Stimulated activated CD4-positive, alpha-beta T cell treated with anti-CD3 and anti-CD28 coated beads, Interleukin-2, amount 100 ng/mL, for 4 hours (primary cell): ENCODE results near the gene SCGB1C2.

Source experiments
- DNase-seq: peaks from one replicate; pipeline ENCODE4 v3.0.0-alpha.2; 2020; ENCODE audit warnings: low read depth

Gene SCGB1C2

GRCh38 chr17:172401-172800 lies 35.0 kb downstream of the SCGB1C2 start:
- DNase-seq: no peak

DNA sequence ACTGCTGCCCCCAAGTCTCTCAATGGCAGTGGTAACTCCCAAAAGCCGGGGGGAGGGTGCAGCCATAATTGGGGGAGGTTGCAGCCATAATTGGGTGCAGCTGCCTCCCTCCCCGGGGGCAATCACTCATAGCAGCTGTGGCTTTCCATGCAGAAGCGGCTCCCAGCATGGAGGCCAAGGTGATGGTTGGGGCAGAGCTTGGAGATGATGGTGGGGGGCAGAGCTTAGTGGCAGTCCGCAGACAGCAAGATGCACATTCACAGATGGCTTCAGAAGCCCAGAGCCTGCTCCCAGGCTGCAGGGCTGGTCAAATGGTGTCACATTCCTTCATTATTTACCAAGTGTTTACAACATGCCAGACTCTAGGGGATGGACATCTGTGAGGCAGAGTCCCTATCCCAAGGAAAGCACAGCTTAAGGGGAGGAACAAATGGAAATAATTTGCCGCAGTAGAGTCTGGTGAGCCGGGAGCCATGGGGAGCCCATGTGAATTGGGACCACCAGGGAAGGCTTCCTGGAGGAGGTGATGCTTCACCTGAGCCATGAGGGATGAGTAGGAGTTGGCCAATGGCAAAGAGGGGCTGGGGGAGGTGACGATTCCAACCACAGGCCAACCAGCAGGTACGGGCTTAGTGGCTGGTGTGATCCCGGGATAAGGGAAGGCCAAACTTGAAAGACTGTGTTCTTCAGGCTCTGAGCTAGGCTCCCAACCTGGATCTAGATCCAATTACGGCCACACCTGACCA lies 36.0 kb downstream of the SCGB1C2 start:
- DNase-seq: no peak

DNA sequence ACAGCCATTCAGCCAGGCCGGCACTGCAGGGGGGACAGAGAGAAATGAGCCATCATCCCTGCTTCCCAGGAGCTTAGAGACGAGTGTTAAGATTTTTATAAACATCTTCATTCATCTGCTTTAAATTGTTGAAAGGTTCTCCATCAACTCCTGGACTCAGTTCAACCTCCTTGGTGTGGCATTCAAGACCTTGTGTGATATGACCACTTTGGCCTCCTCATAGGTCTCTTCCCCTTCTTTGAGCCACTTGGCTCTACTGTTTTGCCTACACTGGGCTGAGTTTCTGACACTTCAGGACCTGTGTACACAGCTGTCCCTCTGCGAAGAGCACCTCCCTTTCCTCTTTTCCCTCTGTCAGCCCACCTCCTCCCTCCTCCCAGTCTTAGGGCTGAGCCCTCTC lies 39.8 kb downstream of the SCGB1C2 start:
- no peak for DNase-seq

DNA sequence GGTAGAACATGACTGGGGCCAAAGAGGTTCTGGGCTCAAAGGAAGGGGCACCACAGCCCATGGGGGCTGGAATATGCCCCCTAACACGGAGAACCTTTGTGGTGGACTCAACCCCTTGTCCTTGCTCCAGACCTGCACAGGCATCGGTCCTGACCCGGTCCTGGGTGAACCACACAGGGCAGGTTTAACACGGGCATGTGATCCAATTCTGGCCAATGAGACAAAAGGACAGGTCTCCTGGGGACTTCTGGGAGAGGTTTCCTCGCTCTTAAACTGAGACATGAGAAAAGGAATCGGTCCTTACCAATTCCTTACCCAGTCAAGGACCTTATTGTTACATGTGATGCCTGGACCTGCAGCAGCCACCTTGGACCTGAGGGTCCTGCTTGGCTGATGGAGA lies 40.4 kb downstream of the SCGB1C2 start:
- DNase-seq: no peak

DNA sequence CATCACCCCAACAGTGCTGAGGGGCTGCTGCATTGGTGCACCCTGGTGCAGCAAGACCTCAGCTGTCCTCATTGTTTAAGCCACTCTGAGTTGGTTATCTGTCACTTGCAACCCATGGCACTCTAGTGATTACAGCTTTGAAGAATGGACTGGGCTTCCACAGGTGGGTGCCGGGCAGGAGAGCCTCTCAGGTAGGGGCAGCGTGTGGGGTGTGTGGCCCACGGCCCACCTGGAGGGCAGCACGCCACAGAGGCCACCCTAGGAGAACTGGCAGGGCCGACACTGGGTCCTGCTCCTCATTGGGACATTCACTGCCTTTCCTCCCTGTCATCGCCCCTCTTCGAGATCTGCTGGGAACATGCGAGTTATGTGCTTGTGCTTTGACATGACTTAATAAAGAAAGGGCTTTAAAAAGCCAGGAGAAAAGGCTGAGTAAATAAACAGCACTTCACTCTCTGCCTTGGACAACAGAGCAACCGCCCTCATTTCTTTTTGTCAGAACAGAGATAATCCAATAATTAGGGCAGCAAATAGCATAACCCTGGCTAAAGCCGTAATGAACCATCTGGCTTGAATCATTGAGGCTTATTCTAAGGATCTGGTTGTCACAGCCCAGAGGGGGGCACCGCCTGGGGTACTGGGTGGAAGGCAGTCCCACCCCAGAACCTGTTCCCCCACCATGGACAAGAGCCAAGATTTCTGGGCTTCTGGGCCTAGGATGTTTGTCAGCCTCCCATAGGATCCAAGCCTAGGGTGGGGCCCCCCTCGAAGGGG lies 41.1 kb downstream of the SCGB1C2 start:
- no peak for DNase-seq

DNA sequence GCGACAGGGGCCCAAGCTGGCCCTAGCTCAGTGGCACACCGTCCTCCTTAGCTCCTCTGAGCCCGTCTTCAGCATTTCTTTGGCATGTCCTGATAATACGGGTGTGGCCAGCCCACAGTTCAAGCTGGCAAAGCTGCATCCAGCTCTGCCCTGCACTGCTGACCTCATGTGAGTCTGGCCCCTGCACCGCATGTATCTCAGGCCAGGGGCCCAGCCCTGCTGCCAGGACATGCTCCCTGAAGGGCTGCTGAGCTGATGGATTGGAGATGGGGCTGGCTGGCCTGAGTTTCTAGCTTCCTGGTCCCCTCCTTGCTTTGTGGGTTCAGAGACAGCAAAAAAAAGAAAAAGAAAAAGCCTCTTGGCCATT lies 41.7 kb downstream of the SCGB1C2 start:
- DNase-seq: no peak

DNA sequence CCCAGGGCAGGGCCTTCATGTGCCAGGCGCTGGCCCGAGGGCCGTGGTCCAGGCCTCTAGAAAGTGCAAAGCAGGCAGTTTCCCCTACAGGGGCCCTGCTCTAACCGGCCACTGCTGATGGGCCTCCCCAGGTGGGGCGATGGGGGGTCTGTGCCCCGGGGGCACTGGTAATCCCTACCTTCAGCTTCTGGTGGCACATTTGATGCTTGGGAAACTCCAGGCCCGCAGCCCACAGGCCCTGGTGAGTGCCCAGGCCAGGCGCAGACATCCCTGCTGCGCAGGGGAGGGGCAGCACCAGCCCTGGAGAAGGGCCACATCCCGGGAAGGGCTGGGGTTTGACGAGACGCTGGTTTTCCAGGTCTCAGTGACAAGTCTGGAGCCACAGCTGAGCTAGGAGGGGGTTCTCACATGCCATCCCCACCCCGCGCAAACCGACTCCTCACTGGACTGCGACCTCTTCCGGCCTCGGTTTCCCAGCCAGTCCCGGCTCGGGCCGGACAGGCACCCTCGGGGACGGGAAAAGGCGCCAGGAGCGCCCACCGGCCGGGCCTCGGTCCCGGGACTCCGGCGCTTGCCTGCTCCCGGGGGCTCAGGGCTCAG lies 42.5 kb downstream of the SCGB1C2 start:
- DNase-seq: no peak

GRCh38 chr17:180381-181244 lies 43.2 kb downstream of the SCGB1C2 start:
- DNase-seq: no peak

DNA sequence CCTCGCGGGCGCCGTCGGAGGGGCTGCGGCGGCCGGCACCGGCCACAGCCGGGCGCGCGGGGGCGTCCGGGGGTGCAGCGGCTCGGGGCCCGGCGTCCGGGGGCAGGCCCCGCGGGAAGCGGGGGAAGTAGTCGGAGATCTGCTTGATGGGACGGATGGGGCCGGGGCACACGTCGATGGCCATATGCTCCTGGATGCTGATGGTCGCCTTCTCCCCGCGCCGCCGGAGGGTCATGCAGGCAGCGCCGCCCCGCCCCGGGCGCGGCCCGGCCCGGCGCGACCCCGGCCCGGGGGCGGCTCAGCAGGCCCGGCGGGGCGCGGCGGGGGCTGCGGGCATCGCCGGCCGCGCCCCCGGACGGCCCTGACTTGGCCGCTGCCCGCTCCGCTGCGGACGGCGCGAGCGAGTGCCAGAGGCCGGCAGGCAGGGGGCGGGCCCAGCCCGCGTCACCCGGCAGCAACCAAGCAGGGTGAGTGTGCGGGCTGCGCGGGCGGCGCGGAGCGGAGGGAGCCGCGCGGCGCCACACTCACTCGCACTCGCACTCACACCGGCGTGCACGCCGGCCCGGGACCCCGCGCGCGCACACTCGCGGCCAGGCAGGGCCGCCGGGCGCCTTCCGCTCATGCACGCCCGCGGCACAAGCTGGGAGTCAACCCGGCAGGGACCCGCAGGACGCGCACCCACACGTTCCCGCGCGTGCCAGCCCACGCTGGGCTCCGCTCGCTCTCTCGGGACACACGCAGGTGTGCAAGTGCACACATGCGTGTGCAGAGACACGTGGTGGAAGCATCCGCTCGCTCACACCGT lies 44.1 kb downstream of the SCGB1C2 start, which contains the start of gene DOC2B:
Gene DOC2B (minus strand): TSS at position 406 of the 805 bp plus-strand sequence. CDS start 171 bp downstream, at position 235.
- no peak for DNase-seq

- no peak for DNase-seq
These were observed 44.8 kb downstream of the SCGB1C2 start for GRCh38 chr17:182050-182751.

DNA sequence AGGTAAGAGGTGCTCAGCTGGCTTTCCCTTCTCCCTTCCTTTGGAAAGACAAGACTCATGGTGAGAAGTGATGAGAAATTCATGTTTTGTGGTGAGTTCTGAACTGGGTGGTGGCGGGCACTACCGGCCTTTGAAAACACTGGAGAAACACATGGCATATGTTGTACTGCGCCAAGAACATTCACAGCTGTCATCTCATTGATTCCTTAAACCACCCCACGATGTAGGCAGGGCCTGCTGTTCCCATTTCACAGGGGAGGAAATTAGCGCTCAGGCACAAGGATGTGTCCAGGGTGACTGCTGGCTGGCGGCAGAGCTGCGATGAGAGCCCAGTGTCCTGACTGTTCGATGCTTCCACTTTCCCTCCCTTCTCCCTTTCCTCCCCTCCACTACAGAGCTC lies 45.7 kb downstream of the SCGB1C2 start:
- no peak for DNase-seq

DNA sequence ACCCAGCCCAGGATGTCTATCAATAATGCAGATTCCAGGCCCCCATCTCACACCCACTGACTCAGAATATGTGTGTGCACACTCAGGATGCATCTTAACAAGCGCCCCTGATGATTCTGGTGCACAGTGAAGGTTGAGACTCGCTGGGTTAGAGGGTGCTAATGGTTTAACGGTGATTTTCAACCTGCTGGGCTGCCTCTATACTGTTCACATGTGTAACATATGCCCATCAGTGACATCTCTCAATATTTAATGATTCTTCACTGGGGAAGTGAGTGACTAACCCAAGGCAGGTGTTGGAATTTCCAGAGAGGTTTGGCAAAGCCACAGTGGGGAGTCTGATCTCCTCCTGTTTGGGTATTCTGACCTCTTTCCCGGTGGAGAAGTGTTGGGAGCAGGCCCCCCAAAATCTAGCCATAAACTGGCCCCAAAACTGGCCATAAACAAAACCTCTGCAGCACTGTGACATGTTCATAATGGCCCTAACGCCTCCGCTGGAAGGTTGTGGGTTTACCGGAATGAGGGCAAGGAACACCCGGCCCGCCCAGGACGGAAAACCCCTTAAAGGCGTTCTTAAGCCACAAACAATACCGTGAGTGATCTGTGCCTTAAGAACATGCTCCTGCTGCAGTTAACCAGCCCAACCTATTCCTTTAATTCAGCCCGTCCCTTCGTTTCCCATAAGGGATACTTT lies 48.2 kb downstream of the SCGB1C2 start:
- no peak for DNase-seq

GRCh38 chr17:187130-187529 lies 49.8 kb downstream of the SCGB1C2 start:
- no peak for DNase-seq
